Parietal lobe (tissue), 2 donors: ENCODE results near the gene INSL3. TPM values are rescaled to one million over a fixed set of nuclear protein-coding genes. Genes with fewer than 3 reads are reported as not detected.

Experiments used
- small RNA-seq: library from RNA; depleted of rRNA; stranded (forward); fragments of <200 nt; gene quantifications from one replicate; pipeline ENCODE3, GENCODE V24; 2014; ENCODE audit warnings: low replicate concordance
- total RNA-seq: library from RNA; depleted of rRNA; stranded (reverse); fragments of >200 nt; gene quantifications from one replicate; pipeline ENCODE4 v1.2.3, GENCODE V29; 2014

Gene INSL3, protein sequence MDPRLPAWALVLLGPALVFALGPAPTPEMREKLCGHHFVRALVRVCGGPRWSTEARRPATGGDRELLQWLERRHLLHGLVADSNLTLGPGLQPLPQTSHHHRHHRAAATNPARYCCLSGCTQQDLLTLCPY
- not detected for total RNA-seq

DNA sequence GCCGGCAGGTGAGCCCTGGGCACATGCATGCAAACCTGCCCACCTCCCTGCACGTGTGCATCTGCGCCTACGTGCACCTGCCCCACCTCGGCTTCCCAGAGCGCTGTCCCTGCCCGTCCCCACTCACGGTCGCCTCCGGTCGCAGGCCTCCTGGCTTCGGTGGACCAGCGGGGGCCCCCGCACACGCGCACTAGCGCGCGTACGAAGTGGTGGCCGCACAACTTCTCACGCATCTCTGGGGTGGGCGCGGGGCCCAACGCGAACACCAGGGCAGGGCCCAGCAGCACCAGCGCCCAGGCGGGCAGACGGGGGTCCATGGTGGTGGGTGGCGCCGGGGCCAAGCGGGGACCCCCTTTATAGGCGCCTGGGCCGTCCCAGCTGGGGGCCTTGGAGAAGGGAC lies at the start of gene INSL3:
INSL3 (minus strand) TSS at position 330 of the 400 bp plus-strand sequence; CDS start at position 317, 13 bp downstream.

DNA sequence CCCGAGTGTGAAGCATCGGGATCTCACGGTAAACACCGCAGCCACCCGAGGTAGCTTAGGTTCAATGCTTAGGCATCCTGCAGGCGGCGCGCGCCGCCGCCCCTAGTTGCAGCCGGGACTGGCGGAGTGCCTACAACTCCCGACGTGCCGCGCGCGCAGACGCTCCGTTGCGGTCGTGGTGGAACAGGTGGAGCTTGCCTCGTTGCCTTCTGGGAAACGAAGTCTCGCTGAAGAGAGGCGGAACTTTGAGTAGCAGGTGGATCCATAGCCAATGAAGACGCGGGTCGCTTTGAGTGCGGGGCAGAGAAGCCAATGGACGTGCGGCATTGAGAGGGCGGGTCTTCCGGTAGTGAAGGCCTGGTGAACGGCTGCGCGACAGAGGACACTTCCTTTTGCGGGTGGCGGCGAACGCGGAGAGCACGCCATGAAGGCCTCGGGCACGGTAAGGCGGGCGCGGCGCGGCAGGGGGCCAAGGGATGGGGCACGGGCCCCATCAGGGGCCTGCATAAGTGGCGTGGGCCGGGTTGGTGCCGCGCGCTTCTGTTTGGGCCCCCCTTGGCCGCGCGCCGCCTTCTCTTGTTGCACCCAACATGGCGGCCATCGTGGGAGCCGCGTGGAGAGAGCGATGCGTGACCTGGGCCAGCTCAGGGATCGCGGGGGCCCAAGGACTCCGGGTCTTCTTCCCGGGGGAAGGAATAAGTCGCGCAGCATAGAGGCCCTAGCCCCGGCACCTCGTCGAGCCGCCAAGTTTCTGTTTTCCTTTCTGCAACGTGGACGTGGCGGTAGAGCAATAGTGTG lies 38.4 kb upstream of the INSL3 start, which contains the start of gene RPL18A:
RPL18A (plus strand) TSS at position 378 of the 798 bp plus-strand sequence; CDS start at position 425, 47 bp downstream.

DNA sequence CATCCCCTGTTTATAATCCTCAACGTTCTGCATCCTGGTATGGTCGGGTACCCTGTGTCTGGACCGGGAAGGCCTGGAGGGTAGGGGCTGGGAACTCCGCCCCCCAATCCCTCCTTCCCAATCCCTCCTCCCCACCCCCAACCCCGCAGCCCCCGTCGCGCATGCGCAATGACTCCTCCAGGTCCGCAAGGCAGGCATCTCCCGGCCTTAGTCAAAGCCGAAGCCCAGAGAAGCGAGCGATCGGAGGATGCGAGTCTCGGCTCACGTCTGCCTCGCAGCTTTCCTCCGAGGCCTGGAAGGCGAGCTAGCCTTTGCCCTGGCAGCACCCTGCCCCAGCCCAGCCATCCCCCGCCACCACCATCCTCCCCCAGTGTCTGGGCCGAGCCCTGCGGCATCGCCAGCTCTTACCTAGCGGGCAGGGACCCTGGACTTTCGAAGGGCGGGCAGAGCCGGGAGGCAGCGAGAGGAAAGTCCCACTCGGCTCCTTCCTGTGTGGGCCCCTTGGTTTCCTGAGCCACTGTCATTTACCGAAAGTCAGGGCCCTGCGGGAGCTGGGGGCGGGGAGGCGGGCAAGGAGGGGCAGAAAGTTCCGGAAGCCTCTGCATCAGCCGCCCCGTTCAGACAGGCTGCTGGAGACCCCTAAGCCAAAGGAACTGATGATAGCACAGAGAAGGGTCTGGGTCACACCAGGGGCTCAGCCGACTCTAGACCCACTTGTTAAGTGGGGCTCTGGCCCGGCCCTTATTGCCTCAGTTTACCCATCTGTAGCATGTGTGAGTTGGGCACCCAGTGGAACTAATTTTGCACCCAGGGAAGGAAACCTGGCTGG lies 26.4 kb upstream of the INSL3 start, which contains the start of gene JAK3:
JAK3 (minus strand) TSS at position 445 of the 829 bp plus-strand sequence. CDS start 3,565 bp downstream, outside the sequence.

DNA sequence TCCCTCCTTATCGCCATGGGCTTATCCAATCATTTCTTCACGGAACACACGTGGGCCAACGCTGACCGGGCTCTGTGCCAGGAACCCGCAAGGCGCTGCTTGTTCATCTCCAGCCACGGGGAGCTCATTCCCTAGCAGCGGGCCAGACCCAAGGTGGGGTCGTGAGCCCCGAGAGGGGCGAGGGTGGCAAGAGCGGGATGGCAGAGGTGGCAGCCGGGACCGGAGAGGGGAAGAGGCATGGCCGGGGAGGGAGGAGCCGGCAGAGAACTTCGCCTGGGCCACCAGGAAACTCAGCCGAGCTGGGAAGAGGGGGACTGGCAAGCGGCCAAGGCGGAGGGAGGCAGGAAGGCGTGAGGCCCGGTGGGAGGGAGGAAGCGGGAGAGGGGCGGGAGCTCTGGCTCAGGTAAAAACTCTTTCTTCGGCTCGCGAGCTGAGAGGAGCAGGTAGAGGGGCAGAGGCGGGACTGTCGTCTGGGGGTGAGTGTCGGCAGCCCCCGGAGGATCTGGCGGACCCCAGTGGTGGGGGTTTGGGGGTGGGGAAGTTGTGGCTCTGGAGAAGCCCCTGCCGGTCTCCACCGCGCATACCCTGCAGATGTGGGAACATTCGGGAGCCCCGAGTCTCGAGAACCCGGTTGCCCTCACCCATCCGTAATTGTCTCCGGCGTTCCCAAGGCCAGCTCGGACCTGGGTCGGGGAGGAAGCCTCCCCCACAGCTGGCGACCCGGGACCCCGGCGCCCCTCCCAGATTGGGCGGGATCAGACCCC lies 26.4 kb downstream of the INSL3 start, which contains the start of gene B3GNT3:
B3GNT3 (plus strand) TSS at position 408 of the 764 bp plus-strand sequence. CDS start 12,670 bp downstream, outside the sequence.

Small RNA genes lying within 50 kb of the gene (small RNA-seq; reads per million reads assigned to genes)
- not detected for gene SNORA68

Other genes with a start within 250 kb of the INSL3 start
- 48.5 TPM for gene UNC13A, start 133.2 kb downstream of the INSL3 start, total RNA-seq
- gene MAP1S, start 102.0 kb downstream of the INSL3 start, total RNA-seq = 41.3 TPM
- gene FCHO1, start 70.0 kb downstream of the INSL3 start, total RNA-seq = 39.1 TPM
- gene B3GNT3, start 26.4 kb downstream of the INSL3 start, total RNA-seq = not detected
- gene JAK3, start 26.5 kb upstream of the INSL3 start, total RNA-seq = 0.94 TPM
- 624 TPM for gene RPL18A, start 38.4 kb upstream of the INSL3 start, total RNA-seq
- not detected for gene SLC5A5, start 50.4 kb upstream of the INSL3 start, total RNA-seq
- 22.8 TPM for gene CCDC124, start 111.5 kb upstream of the INSL3 start, total RNA-seq
- 37.6 TPM for gene KCNN1, start 145.6 kb upstream of the INSL3 start, total RNA-seq
- gene ARRDC2, start 186.7 kb upstream of the INSL3 start, total RNA-seq = 1.9 TPM